ENCODE data around the gene SSTR3.

GRCh38 chr22:37226087-37226486, 13.8 kb upstream of the SSTR3 start:
- TF ChIP-seq EZH2 (IDR thresholded peaks at IDR 0.05; ENCODE audit: low read length, missing control alignments) (no peak), CTCF (conservative IDR thresholded peaks at IDR 0.05 in 1 of 2, IDR thresholded peaks at IDR 0.05 in 1 of 2; ENCODE audit: low read depth in 1 of 2, low read length in 2 of 2) (no peak)
